Measurements from ENCODE around the gene RAD9A. TPM values are rescaled to one million over a fixed set of nuclear protein-coding genes. Genes with fewer than 3 reads are reported as not detected.

Gene RAD9A
- 13.8 and 25.1 TPM in 2 replicates for total RNA-seq (2014; rRNA removed; shearing (Covaris generic))

- Histone ChIP-seq H3K27me3 (replicated peaks) (no peaks in the 10 kb centered on the region), H3K27ac (peak within 1 kb of the TSS; percentile 69), H3K36me3 (peaks cover 44% of the 10 kb centered on the region), H3K9me3 (replicated peaks) (no peaks in the 10 kb centered on the region), H3K4me3 (peak within 1 kb of the TSS; percentile 61), H3K4me1 (replicated peaks) (peaks cover 20% of the 10 kb centered on the region)
- DNase-seq (ENCODE audit: low read depth in 1 of 2, low spot score in 2 of 2) = peak; percentile 94 to 99
Measured at GRCh38 chr11:67391304-67392182, at the start of gene RAD9A. Gene RAD9A, plus strand, starts transcription at chr11:67391986. Its CDS starts 59 bp downstream, at chr11:67392045.

GRCh38 chr11:67344264-67344663 is 47.5 kb upstream of the RAD9A start:
- no peak overlapping the region for H3K4me3 ChIP-seq
- H3K9me3 ChIP-seq (replicated peaks) = 0 out of 2 replicates have a peak, but pooled peaks cover 2% of the 10 kb centered on the region
- H3K27ac ChIP-seq = no peak overlapping the region
- no peaks in the 10 kb centered on the region for H3K36me3 ChIP-seq
- no peaks in the 10 kb centered on the region for H3K4me1 ChIP-seq (replicated peaks)
- DNase-seq (ENCODE audit: low read depth in 1 of 2, low spot score in 2 of 2) = no peak
- no peaks in the 10 kb centered on the region for H3K27me3 ChIP-seq (replicated peaks)

- no peak overlapping the region for H3K27ac ChIP-seq
- no peaks in the 10 kb centered on the region for H3K36me3 ChIP-seq
- H3K4me1 ChIP-seq (replicated peaks) = no peaks in the 10 kb centered on the region
- 0 out of 2 replicates have a peak, but pooled peaks cover 2% of the 10 kb centered on the region for H3K9me3 ChIP-seq (replicated peaks)
- no peak for DNase-seq (ENCODE audit: low read depth in 1 of 2, low spot score in 2 of 2)
- no peaks in the 10 kb centered on the region for H3K27me3 ChIP-seq (replicated peaks)
- H3K4me3 ChIP-seq = no peak overlapping the region
Measured at GRCh38 chr11:67345247-67345919, 46.4 kb upstream of the RAD9A start.

- Histone ChIP-seq H3K4me3 (no peak overlapping the region), H3K27ac (no peak overlapping the region), H3K36me3 (peaks cover 4% of the 10 kb centered on the region; the same call in 1 of the 2 replicates), H3K27me3 (replicated peaks) (no peaks in the 10 kb centered on the region), H3K4me1 (replicated peaks) (no peaks in the 10 kb centered on the region), H3K9me3 (replicated peaks) (0 out of 2 replicates have a peak, but pooled peaks cover 2% of the 10 kb centered on the region)
- DNase-seq (ENCODE audit: low read depth in 1 of 2, low spot score in 2 of 2) = peak in 1 of 2 experiments; percentile 36
Measured at GRCh38 chr11:67345920-67346819, 45.6 kb upstream of the RAD9A start.

- peaks cover 18% of the 10 kb centered on the region for H3K4me1 ChIP-seq (replicated peaks)
- H3K27ac ChIP-seq = no peak overlapping the region
- H3K9me3 ChIP-seq (replicated peaks) = no peaks in the 10 kb centered on the region
- peaks cover 4% of the 10 kb centered on the region; the same call in 1 of the 2 replicates for H3K36me3 ChIP-seq
- H3K27me3 ChIP-seq (replicated peaks) = no peaks in the 10 kb centered on the region
- no peak for DNase-seq (ENCODE audit: low read depth in 1 of 2, low spot score in 2 of 2)
- H3K4me3 ChIP-seq = no peak overlapping the region
Measured at GRCh38 chr11:67347964-67348749, 43.6 kb upstream of the RAD9A start.

DNA sequence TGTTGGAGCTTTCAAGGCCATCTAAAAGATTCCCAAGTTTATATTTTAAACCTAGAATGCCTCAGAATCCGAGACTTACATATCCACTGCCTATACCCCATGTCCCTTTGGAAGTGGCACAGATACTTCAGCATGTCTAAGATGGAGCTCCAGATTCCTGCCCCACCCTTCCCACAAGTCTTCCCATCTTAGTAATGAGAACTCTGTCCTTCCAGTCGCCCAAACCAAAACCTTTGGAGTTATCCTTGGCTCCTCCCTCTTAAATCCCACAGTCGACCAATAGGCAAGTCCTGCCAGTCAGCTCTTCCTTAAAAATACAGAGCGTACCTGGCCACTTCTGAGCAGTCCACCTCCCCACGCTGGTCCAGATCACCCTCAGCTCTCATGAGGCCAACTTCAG is 42.8 kb upstream of the RAD9A start:
- H3K27me3 ChIP-seq (replicated peaks) = no peaks in the 10 kb centered on the region
- peaks cover 23% of the 10 kb centered on the region for H3K4me1 ChIP-seq (replicated peaks)
- H3K4me3 ChIP-seq = no peak overlapping the region
- H3K9me3 ChIP-seq (replicated peaks) = no peaks in the 10 kb centered on the region
- no peak overlapping the region for H3K27ac ChIP-seq
- no peak for DNase-seq (ENCODE audit: low read depth in 1 of 2, low spot score in 2 of 2)
- H3K36me3 ChIP-seq = peaks cover 4% of the 10 kb centered on the region; the same call in 1 of the 2 replicates

DNA sequence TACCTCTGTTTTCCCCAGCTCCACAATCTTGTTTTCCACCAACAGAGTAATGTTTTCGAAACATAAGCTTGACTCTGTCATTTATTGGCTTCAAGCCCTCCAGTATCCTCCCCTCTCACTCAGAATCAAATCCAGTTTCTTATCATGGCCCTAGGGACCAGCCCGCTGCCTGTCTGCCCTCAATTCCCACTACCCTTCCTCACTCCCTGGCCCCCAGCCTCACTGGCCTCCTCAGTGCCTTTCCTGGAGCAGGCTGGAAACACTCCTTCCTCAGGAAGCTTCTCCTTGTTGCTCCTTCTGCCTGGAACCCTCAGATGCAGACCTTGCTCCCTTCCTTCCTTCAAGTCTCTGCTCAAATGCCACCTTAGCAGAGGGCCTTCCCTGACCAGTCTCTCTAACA is 42.3 kb upstream of the RAD9A start:
- H3K27ac ChIP-seq = no peak overlapping the region
- H3K36me3 ChIP-seq = peaks cover 4% of the 10 kb centered on the region; the same call in 1 of the 2 replicates
- no peak for DNase-seq (ENCODE audit: low read depth in 1 of 2, low spot score in 2 of 2)
- peaks cover 27% of the 10 kb centered on the region for H3K4me1 ChIP-seq (replicated peaks)
- H3K4me3 ChIP-seq = no peak overlapping the region
- no peaks in the 10 kb centered on the region for H3K9me3 ChIP-seq (replicated peaks)
- H3K27me3 ChIP-seq (replicated peaks) = no peaks in the 10 kb centered on the region

GRCh38 chr11:67349928-67350465 is 41.8 kb upstream of the RAD9A start:
- H3K36me3 ChIP-seq = peaks cover 4% of the 10 kb centered on the region; the same call in 1 of the 2 replicates
- DNase-seq (ENCODE audit: low read depth in 1 of 2, low spot score in 2 of 2) = no peak
- no peak overlapping the region for H3K4me3 ChIP-seq
- no peaks in the 10 kb centered on the region for H3K9me3 ChIP-seq (replicated peaks)
- H3K4me1 ChIP-seq (replicated peaks) = peaks cover 32% of the 10 kb centered on the region
- H3K27ac ChIP-seq = no peak overlapping the region
- no peaks in the 10 kb centered on the region for H3K27me3 ChIP-seq (replicated peaks)

- Histone ChIP-seq H3K27me3 (replicated peaks) (no peaks in the 10 kb centered on the region), H3K27ac (no peak overlapping the region), H3K4me3 (no peak overlapping the region), H3K4me1 (replicated peaks) (peaks cover 47% of the 10 kb centered on the region), H3K36me3 (peaks cover 4% of the 10 kb centered on the region; the same call in 1 of the 2 replicates), H3K9me3 (replicated peaks) (no peaks in the 10 kb centered on the region)
- peak; percentile 74 to 80 for DNase-seq (ENCODE audit: low read depth in 1 of 2, low spot score in 2 of 2)
Measured at GRCh38 chr11:67351275-67352005, 40.3 kb upstream of the RAD9A start.

DNA sequence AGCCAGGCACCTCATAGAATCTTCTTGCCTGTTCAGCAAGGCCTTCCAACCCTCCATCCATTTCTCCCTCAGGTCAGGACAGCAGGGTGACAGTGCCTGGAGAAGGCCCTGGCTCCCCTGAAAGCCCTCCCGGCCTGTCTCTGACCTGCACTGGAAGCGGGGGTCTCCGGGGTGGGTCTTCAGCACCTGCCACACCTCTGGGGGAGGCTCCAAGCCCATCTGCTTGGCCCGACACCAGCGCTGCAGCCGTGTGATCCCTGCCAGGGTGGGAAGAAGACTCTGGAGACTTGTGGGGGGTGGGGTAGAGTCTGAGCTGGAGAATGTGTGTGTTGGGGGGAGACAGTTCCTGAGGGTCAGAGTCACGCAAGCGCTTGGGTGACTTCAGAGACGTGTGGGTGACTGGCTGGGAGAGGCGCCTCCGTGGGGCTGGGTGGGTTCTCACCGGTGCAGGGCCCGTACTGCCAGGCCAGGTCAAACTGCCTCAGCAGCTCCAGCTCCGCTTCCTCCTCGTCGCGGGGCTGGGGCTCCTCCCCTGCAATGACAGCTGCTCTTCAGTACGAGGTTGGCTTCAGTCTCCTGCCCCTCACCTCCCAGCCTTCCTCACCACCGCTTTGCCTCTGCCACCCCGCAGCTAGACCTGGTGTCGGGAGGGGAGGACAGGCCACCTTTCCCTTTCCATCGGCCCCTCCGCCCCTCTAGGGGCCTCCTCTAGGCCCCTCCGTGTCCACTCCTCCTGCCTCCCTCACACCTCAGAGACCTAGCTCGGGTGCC is 39.1 kb upstream of the RAD9A start:
- peak overlapping the region; percentile 46 for H3K4me3 ChIP-seq
- peak; percentile 30 to 76 for DNase-seq (ENCODE audit: low read depth in 1 of 2, low spot score in 2 of 2)
- peaks cover 4% of the 10 kb centered on the region; the same call in 1 of the 2 replicates for H3K36me3 ChIP-seq
- peak overlapping the region; percentile 95 for H3K27ac ChIP-seq
- H3K9me3 ChIP-seq (replicated peaks) = no peaks in the 10 kb centered on the region
- H3K27me3 ChIP-seq (replicated peaks) = no peaks in the 10 kb centered on the region
- H3K4me1 ChIP-seq (replicated peaks) = peaks cover 60% of the 10 kb centered on the region

- peak within 1 kb of the TSS; percentile 95 for H3K27ac ChIP-seq
- peaks cover 65% of the 10 kb centered on the region for H3K4me1 ChIP-seq (replicated peaks)
- peak within 1 kb of the TSS; percentile 46 for H3K4me3 ChIP-seq
- H3K36me3 ChIP-seq = peaks cover 4% of the 10 kb centered on the region; the same call in 1 of the 2 replicates
- H3K9me3 ChIP-seq (replicated peaks) = no peaks in the 10 kb centered on the region
- H3K27me3 ChIP-seq (replicated peaks) = no peaks in the 10 kb centered on the region
- DNase-seq (ENCODE audit: low read depth in 1 of 2, low spot score in 2 of 2) = peak; percentile 100
Measured at GRCh38 chr11:67353317-67354074, 38.3 kb upstream of the RAD9A start, which contains the start of gene POLD4. Gene POLD4, minus strand, starts transcription at chr11:67353546. Its CDS starts 147 bp downstream, at chr11:67353399.

All from SJSA1 (cell line).